ENCODE measurements around the gene HOXB2.

Gene HOXB2

GRCh38 chr17:48578616-48579470, 33.9 kb upstream of the HOXB2 start:
- no peak for DNase-seq

DNA sequence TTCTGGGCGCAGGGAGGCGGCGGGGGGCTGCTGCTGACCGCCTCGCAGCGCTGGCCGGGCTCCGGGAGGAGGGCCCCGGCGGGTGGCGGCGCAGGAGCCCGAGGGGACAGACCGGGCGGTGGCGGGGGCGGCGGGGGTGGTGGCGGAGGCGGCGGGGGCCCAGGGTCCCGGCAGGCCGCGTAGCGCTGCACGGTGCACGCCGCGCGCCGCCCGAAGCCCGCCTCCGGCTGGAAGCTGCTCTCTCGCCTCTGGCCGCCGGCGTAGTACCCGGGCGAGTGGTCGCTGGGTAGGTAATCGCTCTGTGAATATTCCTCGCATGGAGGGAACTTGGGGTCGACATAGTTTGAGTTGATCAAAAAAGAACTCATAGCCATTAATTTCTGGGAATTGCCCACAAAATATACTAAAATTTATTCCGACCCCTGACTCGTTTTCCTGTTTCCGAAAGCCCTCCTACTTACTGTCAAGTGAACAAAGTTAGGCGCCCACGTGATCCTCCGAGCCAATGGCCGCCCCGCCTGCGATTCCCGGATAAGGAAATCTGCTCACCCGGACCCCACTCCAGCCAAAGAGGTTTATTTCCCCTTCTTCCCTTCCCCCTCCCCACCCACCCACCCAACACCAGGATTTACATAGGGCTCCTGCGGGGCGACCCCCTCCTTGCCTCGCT, 33.2 kb upstream of the HOXB2 start, which contains the start of gene HOXB4:
Gene HOXB4, minus strand, starts transcription at position 405 of the 670 bp plus-strand sequence. Its CDS starts 31 bp downstream, at position 374.
- peak; percentile 60 for DNase-seq

DNA sequence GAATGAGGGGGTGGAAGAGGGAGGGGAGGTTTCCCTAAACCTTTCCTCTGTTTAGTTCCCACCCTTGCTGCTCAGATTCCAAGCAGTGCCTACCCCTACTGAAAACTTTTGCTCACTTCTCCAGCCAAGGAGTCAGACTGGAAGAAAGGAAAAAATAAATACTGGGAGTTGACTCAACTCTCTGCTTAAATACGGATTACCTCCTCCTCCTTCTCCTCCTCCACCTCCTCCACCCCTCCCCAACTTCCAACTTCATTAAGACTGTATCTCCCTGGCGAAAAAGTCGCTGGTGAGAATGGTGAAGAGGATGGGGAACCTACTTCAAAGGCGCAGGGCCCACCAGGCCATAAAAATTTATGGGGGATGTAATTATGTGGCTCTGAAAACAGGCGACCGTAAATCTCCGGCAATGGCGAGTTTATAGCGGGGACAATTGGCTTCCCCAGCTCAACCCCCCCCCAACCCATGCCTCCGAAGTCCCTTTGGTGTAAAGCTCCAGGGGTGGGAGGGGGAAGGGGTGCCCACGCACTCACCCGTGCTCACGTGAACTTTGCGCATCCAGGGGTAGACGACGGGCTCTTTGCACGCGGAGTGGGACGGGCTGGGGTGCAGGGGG, 32.5 kb upstream of the HOXB2 start:
- no peak for DNase-seq

DNA sequence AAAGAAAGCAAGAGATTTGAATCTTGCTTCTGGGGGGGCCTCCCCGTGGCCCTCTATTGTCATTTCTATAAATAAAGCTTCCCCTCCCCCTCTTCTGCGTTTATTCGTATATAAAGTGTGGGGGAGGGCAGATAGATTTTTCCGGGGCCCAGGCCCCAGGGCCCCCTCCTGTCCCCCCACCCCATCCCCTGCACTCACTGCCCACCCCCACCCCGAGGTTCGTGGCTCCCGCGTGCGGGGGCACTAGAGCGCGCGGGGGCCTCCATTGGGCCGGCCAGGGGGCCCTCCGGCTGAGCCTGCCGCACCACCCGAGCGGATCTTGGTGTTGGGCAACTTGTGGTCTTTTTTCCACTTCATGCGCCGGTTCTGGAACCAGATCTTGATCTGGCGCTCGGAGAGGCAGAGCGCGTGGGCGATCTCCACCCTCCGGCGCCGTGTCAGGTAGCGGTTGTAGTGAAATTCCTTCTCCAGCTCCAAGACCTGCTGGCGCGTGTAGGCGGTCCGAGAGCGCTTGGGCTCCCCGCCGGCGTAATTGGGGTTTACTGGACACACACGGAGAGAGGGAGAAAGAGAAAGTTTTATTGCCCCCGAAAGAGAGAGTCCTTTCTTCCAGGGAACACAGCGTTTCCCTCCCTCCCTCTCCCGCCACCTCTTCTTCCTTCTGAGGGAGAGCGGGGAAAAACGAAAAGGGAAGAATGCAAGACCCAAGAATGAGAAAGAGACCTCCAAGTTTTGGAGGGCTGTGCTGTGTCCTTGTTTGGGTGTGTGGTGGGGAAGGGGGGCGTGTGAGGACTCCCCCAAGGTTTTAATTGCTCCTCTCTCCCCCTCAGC, 31.8 kb upstream of the HOXB2 start:
- no peak for DNase-seq

- DNase-seq = no peak
Observed at GRCh38 chr17:48575673-48576478, 31.0 kb upstream of the HOXB2 start.

GRCh38 chr17:48575066-48575582, 30.2 kb upstream of the HOXB2 start:
- DNase-seq = no peak

GRCh38 chr17:48574505-48575065, 29.7 kb upstream of the HOXB2 start:
- no peak for DNase-seq

DNA sequence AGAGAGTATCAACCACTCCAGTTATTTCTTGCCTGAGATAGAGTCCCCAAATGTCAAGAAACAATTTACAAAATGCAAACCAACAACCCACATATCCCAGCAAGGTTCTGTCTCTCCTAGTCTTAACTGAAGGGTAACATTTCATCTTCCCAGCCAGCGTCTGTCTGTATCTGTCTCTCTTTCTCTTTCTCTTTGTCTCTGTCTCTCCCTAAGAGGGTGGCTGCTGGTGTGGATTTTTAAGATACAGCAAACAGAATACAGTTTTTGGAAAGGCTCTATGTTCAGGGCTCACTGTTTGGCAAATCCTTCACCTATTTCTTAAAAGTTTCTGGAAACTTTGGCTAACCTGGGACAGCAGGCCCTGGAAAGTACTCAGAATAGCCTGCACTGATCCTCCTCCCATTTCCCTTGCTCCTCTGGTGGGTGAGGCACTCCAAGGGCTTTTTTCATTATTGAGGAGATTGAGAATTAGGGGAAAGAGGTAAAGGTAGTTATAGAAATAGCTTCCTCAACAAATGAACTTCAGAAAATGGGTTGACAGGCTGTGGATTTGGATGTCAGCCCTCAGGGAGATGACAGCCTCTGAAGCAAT, 27.0 kb upstream of the HOXB2 start:
- DNase-seq = no peak

DNA sequence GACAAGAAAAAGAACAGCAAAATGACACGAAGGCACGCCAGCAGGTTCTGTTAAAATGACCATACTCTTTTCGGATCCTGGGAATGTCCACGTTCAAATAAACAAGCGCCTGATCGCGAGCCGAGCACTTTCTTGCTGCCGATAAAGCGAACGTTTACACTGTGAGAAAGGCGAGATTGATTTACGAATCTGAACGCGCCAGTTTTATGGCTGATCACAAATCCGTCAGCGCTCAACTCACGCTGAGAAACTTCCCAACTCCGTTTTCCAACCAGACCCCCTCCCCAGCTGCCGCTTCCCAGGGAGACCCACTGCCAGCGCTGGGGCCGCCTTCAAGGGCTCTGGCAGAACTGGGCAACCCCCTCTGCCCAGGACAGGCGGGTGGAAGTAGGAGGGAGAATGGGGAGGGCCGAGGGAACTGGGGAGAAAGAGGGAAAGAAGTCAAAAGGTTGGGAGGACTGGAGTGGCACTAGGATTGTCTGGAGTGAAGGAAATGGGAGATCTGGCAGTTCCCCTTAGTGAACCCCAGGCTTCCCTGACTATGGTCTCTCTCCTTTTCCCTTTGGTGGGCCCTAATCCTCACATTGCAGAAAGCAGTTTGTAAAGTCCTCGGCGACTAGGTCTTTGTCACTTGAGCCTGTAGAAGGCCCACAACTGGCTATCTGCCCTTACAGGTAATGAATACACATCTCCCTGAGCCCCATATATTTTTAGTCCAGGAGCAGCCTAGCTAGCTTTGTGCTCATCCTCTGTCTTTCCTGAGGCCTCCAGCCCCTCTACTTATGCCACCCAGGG, 26.3 kb upstream of the HOXB2 start:
- DNase-seq = no peak

DNA sequence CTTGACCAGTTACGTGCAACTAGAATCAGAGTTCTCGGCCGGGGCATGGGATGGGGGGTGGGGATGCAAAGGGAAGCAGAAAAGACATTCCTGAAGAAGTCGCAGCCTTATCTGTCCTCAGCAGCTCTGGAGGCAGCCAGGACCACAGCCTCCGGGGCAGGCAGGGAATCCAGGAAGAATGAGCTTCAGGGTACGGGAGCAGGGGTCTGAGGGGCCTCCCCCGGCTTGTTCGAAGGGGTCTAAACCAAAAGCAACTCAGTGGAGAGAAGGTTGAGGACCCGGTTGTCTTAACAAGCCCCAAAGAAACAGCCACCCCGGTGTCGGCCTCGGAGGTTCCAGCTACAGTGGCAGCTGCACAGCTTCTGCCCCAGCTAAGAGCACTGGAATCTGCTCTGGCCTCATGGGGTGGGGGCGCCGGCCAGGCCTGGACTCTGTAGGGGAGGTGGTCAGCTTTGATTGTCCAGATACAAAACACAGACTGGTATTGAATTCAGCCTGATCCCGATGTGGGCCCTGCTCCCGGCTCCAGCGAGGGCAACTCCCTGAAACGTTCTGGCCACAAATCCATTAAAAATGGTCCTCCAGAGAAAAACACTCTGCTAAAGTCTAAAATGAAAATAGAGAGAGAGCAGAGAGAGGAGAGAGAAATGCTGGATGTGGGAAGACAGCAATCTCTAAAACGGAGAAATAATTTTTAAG, 25.6 kb upstream of the HOXB2 start:
- DNase-seq = no peak

DNA sequence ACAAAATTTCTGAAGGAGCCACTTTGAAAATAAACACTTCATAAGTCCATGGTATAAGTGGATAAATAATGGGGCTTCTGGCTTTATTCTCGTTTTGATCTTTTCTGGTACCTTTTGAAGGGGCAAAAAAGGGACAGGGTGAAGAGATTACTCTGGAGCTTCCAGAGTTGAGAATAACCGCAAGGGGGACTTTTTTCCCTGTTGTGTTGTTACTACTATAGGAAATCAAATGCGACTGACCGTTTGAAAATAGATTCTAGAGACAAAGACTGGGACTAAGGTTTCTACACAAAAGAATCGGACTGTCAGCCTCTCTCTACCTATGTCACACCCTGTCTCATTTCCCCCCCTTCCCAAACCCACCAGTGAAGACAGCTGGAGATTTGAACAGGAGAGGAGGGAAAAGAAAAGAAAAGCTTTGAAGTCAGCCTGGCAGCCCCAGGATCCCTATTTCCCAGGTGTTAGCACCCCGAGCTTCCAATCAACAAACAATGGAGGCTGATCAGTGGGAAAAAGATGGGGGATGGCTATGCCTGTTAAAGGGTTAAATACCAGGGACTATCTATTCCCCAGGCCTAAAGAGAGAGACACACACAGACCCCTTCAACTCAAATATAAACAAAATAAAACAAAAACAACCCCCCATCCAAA, 24.9 kb upstream of the HOXB2 start:
- DNase-seq = no peak

- DNase-seq = no peak
Observed at GRCh38 chr17:48569240-48569582, 24.3 kb upstream of the HOXB2 start.

- no peak for DNase-seq
Observed at GRCh38 chr17:48568499-48569239, 23.8 kb upstream of the HOXB2 start.

GRCh38 chr17:48567646-48568354, 22.9 kb upstream of the HOXB2 start:
- no peak for DNase-seq

DNA sequence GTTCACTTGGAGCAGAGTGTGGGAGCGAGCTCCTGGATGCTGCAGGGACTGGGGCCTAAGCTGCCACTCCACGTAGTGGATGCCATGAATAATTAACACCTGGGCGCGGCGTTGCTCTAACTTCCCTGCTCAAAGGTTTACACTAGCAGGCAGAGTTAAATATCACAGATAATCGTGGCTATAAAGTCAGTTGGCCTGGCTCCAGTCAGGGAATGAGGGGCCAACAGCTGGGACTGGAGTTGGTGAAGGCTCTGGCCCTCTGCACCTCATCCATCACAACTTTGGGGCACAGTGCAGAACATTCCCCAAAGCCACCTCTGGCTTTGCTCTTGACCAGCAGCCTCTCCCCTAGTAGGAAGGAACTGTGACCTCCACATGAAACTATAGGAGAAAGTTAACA, 22.3 kb upstream of the HOXB2 start:
- no peak for DNase-seq

DNA sequence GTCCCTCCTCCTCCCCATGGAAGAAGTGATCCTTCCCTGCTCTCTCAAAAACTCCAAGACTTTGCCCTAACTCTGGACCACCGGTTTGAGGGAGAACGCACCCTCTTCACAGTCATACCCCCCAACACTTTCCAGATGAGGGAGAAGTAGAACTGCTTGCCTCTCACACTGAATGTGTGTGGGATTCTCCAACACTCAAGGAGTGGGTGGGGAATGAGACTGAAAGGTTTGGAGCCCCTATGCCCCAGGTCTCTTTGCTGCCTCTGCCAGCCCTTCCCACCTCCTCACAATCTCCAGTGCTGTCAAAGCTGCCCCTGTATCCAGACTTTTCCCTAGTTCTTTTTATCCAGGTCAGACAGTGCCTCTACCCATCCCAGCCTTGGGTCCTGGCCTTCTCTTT, 21.8 kb upstream of the HOXB2 start:
- DNase-seq = no peak

GRCh38 chr17:48565925-48566710, 21.2 kb upstream of the HOXB2 start:
- no peak for DNase-seq

All from stimulated activated CD4-positive, alpha-beta T cell treated with anti-CD3 and anti-CD28 coated beads, Interleukin-12 subunit alpha, Interleukin-12 subunit beta, amount 100 ng/mL, for 4 hours (primary cell).